Kidney capillary endothelial cell (primary cell): Measurements from ENCODE around the gene NUF2.
"Not testable (repeated sequence)": the region's sequence is repeated elsewhere in the genome, so short reads cannot be mapped to it uniquely, and the experiment has no call there.

Source experiments
- DNase-seq: peaks from one replicate; pipeline ENCODE4 v3.0.0-alpha.2; 2018; ENCODE audit warnings: low spot score

NUF2 gene

DNA sequence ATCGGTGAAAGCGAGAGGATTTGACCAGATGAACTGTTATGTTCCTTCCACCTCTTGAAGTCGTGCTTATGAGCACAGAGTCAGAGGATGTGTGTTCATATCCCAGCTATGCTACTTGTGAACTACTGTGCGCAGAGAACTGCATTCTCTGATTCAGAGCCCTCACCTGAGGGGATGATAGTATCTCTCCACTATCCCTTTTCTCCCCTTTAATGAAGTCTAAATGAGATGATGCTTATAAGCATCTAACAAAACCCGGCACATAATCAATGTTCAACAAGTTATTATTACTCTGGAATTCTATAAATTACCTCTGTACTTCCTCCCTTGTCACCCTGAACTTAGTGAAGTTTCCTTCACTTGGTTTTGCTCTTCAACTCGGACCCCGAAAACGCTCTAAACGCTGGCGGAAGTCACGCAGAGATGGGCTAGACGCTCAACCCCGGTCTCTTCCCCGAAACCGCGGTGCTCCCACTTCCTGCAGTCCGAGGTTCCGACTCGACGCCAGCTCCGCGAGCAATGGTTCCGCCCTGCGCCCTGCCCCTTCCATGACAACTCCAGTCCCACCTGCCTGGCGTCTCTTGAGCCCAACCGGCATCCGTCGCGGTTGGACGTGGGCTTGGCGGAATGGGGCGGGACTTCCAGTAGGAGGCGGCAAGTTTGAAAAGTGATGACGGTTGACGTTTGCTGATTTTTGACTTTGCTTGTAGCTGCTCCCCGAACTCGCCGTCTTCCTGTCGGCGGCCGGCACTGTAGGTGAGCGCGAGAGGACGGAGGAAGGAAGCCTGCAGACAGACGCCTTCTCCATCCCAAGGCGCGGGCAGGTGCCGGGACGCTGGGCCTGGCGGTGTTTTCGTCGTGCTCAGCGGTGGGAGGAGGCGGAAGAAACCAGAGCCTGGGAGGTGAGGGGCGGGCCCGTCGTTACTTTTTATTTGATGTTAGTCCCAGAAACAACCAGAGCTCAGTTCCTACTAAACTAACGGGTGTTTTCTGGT, at the start of gene NUF2:
Gene NUF2, plus strand, starts transcription at position 644 of the 995 bp plus-strand sequence. CDS start 4,098 bp downstream, outside the sequence.
- peak; percentile 97 for DNase-seq

DNA sequence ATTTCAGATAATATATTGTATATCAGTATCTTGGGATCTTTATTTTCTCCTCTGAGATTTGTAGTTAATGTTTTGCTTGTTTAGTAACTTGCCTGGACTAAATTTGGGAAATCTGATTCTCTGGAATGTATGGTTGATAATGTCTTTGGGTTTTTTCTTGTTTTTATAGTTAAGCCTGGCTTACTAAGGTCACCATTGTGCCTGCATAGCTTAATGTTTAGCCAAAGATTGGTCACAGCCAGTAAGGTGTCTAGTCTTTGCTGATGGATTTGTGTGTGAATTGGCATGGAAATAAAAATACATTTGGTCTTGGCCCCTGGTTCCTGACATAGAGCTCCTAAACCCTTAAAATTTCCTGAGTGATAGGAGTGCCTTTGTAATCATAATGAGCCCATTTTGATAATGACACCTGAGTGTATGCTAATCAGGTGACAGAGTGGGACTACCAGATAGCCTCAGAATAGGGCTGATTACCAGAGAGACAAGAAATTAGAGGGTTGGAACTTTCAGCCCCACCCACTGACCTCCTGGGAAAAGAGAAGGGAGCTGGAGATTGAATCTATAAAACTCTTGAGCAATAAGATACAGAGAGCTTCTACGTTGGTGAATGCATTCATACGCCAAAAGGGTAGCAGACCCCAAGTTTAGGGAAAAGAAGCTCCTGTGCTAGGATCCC, 47.9 kb upstream of the NUF2 start:
- DNase-seq = no peak

DNA sequence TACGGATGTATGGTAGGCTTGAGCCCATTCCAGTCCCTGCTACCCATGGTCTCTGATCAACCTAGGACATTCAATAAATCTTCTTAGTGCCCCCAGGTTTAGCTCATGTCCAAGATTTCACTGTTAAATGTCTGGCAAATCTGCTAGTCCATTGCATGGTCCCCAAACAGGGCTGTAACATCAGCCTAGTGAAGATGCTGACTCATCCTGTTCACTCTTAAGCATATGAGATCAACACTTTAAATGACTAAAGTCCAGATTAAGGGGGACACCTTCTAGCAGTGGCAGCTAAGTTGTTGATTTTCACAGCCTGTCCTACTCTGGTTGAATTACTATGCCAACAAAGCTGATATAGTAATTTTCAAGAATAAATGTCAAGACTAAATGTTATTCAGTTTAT, 46.5 kb upstream of the NUF2 start:
- no peak for DNase-seq

DNA sequence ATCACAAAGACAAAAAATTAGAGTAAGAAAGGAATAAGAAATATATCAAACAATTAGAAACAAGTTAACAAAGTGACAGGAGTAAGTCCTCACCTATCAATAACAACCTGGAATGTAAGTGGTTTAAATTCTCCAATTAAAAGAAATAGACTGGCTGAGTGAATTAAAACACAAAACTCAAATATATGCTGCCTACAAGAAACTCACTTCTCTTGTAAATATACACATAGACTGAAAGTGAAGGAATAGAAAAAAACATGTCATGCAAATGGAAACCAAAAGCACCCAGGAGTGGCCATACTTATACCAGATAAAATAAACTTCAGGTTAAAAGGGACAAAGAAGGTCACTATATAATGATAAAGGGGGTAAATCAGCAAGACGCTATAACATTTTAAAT, 43.2 kb upstream of the NUF2 start:
- no peak for DNase-seq

DNA sequence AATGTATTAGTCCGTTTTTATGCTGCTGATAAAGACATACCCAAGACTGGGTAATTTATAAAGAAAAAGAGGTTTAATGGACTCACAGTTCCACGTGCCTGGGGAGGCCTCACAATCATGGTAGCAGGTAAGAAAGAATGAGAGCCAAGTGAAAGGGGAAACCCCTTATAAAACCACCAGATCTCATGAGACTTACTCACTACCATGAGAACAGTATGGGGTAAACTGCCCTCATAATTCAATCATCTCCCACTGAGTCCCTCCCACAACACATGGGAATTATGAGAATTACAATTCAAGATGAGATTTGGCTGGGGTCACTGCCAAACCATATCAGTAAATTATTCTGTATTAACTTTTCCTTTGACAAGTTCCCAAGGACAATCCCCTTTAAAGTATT, 36.9 kb upstream of the NUF2 start:
- DNase-seq = not testable (repeated sequence)

DNA sequence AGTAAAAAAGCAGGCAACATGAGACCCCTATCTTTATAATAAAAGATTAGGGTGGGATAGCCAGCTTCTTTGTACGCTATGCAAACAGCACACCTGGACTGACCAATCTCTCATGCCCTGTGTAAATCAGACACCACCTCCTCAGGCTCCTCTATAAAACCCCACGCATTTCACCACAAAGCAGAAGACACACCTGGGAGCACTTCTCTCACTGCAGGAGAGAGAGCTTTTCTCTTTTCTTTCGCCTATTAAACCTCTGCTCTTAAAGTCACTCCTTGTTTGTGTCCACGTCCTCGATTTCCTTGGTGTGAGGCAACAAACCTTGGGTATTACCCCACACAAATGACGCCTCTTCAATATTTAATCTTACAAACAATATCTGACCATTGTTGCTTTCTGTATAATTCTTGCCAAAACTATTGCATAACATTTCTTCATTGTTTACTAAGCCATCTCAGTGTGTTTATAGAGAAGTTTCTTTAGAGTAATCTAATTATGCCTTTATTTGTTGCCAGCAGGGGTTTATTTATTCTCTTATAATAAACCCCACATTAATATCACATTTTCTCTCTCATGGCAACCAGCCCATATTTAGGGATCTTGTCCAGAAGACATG, 31.6 kb upstream of the NUF2 start:
- DNase-seq = no peak

DNA sequence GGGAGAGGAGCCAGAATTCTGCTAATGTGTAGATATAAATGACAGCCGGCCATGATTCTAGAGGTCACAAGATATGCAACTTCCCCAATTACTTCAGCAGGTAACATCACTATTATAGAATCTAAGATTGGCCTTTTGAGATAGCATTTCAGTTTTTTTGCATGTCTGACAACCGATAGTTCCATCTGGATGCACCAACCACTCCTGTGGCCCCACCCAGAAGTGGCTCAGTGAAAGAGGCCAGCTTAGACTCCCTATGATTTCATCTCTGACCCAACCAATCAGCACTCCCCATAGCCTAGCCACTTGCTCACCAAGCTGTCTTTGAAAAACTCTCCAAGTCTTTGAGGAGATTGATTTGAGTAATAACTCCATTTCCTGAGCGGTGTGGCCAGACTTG, 30.3 kb upstream of the NUF2 start:
- DNase-seq = no peak

DNA sequence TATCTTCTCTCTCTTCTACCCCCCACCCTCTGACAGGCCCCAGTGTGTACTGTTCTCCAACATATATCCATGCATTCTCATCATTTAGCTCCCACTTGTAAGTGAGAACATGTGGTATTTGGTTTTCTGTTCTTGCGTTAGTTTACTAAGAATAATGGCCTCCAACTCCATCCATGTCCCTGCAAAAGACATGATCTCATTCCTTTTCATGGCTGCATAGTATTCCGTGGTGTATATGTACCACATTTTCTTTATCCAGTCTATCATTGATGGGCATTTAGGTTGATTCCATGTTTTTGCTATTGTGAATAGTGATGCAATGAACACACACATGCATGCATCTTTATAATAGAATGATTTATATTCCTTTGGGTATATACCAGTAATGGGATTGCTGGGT, 29.6 kb upstream of the NUF2 start:
- not testable (repeated sequence) for DNase-seq

DNA sequence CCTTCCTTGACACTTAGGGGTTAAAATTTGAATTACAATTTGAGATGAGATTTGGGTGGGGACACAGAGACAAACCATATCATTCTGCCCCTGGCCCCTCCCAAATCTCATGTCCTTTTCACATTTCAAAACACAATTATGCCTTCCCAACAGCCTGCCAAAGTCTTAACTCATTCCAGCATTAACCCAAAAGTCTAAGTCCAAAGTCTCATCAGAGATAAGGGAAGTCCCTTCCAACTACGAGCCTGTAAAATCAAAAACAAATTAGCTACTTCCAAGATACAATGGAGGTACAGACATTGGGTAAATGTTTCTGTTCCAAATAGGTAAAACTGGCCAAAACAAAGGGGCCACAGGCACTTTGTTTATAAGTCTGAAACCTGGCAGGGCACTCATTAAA, 28.3 kb upstream of the NUF2 start:
- not testable (repeated sequence) for DNase-seq

DNA sequence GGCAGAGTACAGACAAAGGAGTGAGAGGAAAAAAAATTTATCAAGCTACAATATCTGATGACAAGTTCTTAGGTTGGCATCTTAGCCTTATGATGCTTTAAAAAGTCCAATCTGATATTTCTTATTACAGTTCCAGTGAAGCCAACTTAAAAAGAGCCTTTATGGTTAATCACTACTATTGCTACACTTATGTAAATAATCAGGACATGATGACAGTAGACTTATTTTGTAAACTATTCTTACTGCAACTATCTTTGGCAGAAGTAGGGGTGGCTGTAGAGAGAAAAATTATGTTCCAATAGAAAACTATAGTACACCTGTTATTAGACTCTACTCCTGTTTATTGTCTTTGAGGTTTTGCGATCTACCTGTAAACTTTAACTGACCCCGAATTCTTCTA, 25.8 kb upstream of the NUF2 start:
- DNase-seq = no peak

DNA sequence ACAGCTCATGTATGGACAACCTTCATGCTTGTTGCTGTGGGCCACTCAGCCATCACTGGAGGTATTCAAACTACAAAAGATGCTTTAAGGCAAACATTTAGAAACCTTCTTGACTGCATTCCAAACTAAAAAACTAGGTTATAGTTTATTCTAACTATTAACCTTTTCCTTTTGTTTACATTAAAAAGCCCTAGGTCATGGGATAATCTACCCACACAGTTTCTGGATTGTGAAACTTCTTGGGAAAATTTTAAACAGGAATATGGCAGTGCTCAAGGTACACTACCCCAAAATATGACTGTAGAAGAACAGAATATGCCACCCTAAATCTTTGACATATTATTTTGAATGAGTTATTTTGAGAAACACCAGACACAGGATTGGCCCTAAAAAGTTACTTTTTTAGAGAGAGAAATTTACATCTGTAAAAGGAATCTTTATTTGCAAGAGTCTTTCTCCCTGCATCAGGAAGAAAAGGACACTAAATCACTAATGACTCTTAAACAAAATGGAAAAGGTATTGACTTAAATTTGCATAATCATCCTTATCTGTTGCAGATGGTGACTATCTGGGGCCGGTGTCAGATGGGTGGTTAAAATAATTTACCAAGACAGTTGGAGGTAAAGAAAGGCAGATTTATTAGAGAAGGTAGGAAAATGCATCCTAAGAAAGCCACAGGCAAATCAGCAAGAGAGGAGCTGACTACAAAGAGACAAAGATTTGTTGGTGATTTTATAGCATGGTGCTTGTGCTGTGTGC, 25.1 kb upstream of the NUF2 start:
- no peak for DNase-seq

DNA sequence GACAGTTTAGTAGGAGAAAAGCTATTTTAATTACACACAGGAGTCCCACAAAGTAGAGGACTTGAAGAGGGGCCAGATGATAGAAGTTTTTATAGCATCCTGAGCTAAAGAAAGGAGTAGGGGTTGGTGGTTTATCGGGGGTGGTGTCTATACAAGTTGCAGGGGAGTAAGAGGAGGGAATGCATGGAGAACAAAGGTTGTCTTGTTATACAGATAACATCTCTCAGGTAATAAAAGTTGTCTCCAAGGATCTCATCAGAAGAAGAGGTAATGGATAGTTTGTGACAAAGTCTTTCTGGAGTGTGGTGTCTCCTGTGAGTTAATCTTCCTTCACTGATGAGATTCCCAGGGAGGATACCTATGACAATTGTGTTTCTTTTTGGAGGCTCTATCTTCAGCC, 23.4 kb upstream of the NUF2 start:
- DNase-seq = no peak

DNA sequence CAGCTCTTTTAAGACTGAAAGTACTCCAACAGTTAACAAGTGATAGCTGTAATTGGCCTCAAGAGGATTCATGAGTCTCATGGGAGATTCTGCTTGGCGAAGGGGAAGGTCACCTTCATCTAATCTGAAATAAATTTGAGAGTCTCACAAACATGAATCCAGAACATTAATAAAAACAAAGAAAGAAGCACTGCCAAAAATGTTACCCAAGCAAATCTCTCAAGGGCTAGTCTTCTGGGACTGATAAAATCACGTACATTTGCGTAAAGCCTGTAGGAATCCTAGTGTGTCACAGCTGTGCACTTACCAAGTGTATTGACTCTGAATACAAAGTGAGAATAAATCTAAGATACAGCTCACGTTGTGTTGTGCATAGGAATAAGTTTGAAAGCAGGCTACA, 21.2 kb upstream of the NUF2 start:
- DNase-seq = no peak

DNA sequence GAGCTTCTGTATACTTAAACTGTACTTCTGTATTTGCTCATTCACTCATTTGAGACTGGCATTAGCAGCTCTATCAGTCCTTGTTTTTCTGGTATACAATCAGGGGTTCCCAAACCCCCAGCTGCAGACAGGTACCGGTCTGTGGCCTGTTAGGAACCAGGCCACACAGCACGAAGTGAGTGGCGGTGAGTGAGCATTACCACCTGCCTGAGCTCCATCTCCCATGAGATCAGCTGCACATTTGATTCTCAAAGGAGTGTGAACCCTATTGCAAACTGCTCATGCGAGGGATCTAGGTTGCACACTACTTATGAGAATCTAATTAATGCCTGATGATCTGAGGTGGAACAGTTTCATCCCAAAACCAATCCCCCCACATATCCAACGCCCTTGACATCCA, 18.2 kb upstream of the NUF2 start:
- no peak for DNase-seq

DNA sequence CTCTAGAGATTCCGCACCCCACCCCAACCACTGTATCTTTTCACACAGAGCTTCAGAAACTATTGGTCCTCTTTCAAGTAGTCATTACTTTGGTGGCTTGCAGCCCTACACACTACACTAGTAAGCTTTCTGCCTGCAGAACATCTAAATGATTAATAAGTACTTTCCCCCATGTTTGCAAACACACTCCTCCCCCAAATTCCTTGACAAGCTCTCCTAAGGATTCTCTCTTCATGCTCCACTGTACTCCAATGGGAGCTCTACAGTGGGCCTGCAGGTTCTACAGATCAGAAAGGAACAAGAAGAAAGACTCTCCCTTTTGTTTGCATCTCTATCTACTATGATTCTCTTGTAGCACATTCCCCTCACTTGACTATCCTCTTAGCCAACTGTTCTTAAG, 16.3 kb upstream of the NUF2 start:
- DNase-seq = no peak

DNA sequence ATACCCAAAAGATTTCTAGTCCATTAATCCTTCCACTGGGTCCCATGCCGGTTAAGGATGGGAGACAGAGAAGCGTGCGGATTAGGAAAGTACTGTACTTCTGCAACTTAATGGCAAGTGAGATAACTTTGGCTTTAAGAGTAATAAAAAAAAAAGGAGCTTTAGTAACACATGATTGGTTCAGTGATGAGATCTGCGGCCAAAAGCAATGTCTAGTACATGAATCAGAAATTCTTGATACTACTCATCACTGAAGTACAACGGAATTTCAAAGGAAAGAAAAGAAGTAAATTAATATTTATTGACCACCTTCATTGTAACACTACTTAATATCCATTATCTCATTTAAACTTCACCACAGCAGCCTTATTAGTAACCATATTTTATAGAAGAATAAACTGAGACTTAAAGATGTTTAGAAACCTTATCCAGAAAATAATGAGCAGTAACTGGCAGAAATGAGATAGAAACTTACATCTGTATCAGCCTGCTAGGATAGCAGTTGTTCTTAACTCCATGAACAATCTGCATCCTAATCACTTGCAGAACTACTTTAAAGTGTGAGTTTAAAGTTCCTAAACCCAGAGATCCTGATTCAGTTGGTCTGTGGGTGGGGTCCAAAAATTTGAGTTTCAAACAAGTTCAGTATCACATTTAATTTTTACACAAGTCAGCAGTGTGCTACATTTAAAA, 14.1 kb upstream of the NUF2 start:
- no peak for DNase-seq

DNA sequence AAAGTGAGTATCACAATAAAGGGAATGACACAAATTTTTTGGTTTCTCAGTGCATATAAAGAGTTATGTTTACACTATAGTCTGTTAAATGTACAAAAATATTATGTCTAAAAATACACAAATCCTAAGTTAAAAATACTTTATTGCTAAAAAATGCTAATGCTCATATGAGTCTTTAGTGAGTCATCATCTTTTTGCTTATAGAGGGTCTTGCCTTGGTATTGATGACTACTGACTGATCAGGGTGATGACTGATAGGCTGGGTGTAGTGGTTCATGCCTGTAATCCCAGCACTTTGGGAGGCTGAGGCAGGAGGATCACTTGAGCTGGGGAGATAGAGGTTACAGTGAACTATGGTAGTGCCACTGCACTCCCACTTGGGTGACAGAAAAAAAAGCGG, 12.9 kb upstream of the NUF2 start:
- no peak for DNase-seq

DNA sequence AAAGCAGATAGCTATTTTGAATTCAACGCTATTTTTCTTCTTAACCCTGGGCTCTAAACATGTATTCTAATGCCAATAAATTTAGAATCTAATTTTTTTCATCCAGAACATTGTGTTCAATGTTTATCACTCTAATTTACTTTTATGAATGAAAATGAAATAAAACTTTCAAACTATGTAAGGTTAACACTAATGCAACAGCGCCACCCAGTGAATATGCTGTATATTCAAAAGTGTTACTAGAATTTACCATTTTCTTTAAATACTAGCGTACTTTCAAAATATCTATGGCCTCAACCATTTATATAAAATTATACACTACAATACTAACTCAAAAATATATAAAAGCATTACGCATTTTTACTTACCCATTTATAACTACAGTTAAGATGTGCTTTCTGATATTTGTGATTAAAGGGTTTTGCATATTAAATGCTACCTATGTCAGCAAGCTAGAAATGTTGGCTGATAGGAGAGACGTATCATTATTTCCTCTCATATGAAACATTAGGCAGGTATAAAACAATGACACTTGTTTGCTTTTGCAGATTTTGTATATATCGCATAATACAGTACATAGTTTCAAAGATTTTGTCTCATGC, 5.9 kb upstream of the NUF2 start:
- peak; percentile 57 for DNase-seq

DNA sequence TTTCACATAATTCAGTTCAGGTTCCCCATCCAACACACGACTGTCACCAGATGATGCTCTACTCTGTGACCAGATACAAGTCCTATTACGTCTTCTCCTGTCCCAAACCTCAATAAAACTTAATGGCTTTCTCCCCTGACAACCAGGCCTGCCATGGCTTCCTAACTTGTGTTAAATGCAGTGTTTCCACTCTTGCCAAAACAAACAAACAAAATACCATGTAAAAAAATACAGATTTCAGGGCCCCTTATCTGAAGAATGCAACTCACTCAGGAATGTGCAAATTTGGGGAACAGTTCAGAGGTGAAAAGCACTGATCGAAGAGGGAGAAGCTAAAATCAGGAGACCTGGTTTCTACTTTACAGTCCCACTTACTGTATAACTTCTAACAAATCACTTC, 863 bp upstream of the NUF2 start:
- no peak for DNase-seq

DNA sequence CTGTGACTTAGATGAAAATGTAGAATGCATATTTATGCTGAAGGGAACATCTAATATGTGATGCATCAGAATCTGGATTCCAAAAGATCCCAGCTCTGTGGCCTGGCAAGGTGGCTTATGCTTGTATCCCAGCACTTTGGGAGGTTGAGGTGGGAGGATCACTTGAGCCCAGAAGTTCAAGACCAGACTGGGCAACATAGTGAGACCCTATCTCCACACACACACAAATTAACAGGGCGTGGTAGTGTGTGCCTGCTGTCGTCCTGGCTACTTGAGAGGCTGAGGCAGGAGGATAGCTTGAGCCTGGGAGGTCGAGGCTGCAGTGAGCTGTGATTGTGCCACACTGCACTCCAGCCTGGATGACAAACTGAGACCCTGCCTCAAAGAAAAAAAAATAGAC, 1.6 kb downstream of the NUF2 start:
- not testable (repeated sequence) for DNase-seq

DNA sequence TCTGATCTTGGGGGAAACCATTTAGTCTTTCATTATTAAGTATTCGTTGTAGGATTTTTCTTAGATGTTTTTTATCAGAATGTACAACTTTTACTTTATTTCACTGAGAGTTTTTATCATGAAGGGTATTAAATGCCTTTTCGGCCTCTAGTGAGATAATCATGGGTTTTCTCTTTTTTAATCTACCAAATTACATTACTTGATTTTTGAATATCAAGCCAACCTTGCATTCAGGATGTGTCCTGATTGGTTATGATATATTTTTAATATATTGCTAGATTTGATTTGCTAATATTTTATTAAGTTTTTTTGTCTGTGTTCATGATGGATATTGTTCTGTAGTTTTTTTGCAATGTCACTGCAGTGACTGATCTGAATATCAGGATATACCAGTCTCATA, 9.4 kb downstream of the NUF2 start:
- no peak for DNase-seq
